Activated CD8-positive, alpha-beta memory T cell treated with anti-CD3 and anti-CD28 coated beads for 48 hours (primary cell): Measurements from ENCODE around the gene SAPCD2.
"Not testable (repeated sequence)": the region's sequence is repeated elsewhere in the genome, so short reads cannot be mapped to it uniquely, and the experiment has no call there.

Source experiments
- DNase-seq, 3 experiments: peaks; one replicate each; pipeline ENCODE4 v3.0.0-alpha.2; 2020; ENCODE audit warnings: low read depth in 2 of 3, low spot score in 2 of 3

The SAPCD2 gene

GRCh38 chr9:137070201-137070905 lies at the start of gene SAPCD2:
Gene SAPCD2, minus strand, starts transcription at chr9:137070557. Its CDS starts 97 bp downstream, at chr9:137070460.
- peak in 2 of 3 experiments; percentile 55 to 69 for DNase-seq

GRCh38 chr9:137118092-137118603 lies 47.8 kb upstream of the SAPCD2 start:
- not testable (repeated sequence) for DNase-seq

- DNase-seq, result no peak
These were observed 46.9 kb upstream of the SAPCD2 start for GRCh38 chr9:137117269-137117731.

- DNase-seq, result no peak
These were observed 46.4 kb upstream of the SAPCD2 start for GRCh38 chr9:137116728-137117127.

GRCh38 chr9:137116027-137116507 lies 45.7 kb upstream of the SAPCD2 start:
- no peak for DNase-seq

GRCh38 chr9:137115394-137116026 lies 45.2 kb upstream of the SAPCD2 start:
- no peak for DNase-seq

- DNase-seq, result peak; percentile 49 to 66 (median 65)
These were observed 44.4 kb upstream of the SAPCD2 start, which contains the start of gene DPP7 for GRCh38 chr9:137114613-137115393. Gene DPP7, minus strand, starts transcription at chr9:137114733. Its CDS starts 20 bp downstream, at chr9:137114713.

GRCh38 chr9:137114220-137114612 lies 43.9 kb upstream of the SAPCD2 start:
- no peak for DNase-seq

- DNase-seq, result no peak
These were observed 43.2 kb upstream of the SAPCD2 start for GRCh38 chr9:137113385-137114159.

GRCh38 chr9:137112564-137113384 lies 42.4 kb upstream of the SAPCD2 start:
- no peak for DNase-seq

GRCh38 chr9:137111788-137112563 lies 41.6 kb upstream of the SAPCD2 start:
- no peak for DNase-seq

- no peak for DNase-seq
These were observed 40.8 kb upstream of the SAPCD2 start for GRCh38 chr9:137110911-137111787.

- DNase-seq, result no peak
These were observed 40.0 kb upstream of the SAPCD2 start for GRCh38 chr9:137110147-137110910.

- DNase-seq, result no peak
These were observed 39.1 kb upstream of the SAPCD2 start for GRCh38 chr9:137109250-137110146.

- no peak for DNase-seq
These were observed 38.4 kb upstream of the SAPCD2 start for GRCh38 chr9:137108608-137109249.

- no peak for DNase-seq
These were observed 37.6 kb upstream of the SAPCD2 start for GRCh38 chr9:137107982-137108381.
